Activated naive CD4-positive, alpha-beta T cell treated with Interleukin-2 at 50 U/mL for 16 hours (primary cell): Measurements from ENCODE around the gene GGTLC3.
"Not testable (repeated sequence)": the region's sequence is repeated elsewhere in the genome, so short reads cannot be mapped to it uniquely, and the experiment has no call there.

ENCODE experiments used
- DNase-seq: peaks from one replicate; pipeline ENCODE4 v3.0.0-alpha.2; 2020

Gene GGTLC3

DNA sequence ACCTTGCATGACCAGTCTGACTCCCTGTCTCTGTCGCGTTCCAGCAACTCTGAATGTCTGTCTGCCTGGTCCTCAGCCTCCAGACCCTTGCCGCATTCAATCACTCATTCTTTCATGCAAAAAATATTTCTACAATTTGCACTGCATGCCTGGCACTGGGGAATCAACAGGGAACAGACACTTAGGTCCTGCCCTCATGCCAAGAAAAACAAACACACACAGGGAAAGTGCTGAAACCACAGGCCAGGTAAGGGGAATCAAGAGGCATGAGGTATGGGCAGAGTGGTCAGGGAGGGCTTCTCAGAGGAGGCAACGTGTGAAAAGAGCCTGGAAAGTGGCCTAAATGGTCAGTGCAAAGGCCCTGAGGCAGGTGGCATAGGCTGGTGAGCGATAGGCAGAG is at the start of gene GGTLC3:
TSS of gene GGTLC3 (minus strand) at position 101 of the 400 bp plus-strand sequence. CDS start 264 bp downstream, outside the sequence.
- DNase-seq: not testable (repeated sequence)

GRCh38 chr22:18560099-18560974 is 42.4 kb upstream of the GGTLC3 start:
- DNase-seq: not testable (repeated sequence)

DNA sequence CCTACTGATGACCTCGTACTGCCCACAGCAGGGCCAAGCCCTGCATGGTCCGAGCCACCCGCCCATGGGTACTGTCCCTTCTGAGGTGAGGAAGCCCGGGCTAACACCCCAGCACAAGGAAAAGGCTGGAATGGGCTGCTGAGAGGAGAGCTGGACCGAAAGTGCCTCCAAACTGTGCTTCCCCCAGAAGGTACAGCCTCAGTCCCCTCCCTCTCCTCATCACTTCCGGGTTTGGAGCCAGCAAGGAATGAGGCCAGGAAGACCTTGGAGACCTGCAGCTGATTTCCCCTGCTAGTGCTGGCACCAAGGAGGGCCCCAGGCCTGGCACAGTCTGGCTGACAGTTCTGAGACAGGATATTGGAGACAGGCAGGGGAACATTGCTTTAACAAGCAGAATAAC is 41.0 kb upstream of the GGTLC3 start:
- not testable (repeated sequence) for DNase-seq

DNA sequence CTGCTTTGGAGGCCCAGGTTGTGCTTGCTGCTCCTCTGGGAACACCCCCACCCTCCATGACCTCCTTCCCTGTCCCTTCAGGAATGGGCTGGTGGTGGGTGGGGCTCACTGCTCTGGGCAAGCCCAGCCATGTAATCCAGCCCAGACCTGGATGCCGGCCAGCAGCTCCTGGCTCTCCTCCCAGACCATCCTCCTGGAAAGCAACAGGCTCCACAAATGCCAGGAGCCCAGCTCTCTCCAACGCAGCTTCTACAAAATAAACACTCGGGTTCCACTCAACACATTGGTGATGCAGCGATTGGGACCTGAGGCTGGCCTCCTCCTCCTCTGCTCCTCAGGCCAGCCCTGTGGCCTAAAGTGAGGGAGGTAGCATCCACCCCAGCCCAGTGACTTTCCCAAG is 40.6 kb upstream of the GGTLC3 start:
- DNase-seq: not testable (repeated sequence)

GRCh38 chr22:18554280-18555256 is 36.6 kb upstream of the GGTLC3 start:
- not testable (repeated sequence) for DNase-seq

DNA sequence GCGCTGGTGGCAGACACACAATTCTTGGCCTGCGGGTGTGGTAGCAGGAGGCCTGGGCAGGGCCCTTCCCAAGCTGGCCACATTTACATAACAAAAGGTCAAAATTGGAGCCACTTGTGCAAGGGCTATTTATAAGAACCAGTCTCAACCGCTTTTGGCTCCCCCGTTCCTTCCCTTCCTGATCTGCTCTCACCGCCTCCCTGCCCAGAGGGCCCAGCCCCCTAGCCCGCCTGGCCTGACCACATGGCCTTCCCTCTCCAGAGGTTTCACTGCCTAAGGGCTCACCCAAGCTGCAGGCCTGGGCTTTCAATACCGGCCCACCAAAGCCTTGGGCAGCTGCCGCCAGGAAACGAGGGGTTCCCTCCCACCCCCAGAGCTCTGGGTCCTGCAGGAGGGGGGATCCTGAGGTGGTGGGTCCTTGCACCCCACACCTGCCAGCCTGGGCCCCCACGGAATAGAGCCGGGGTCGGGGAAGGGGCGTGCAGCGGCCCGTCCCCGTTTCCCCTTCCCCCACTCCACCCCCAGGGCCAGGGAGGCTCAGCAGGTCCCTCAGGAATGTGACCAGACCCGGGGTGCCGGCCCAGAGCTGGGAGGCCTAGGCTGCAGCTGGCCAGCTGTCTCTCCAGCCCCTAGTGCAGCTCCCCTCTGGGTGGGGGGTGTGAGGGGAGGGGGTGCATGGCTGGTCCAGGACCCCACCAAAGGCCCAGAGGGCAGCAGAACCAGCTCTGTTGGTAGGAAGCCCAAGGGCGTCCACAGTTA is 35.1 kb upstream of the GGTLC3 start:
- DNase-seq: not testable (repeated sequence)

DNA sequence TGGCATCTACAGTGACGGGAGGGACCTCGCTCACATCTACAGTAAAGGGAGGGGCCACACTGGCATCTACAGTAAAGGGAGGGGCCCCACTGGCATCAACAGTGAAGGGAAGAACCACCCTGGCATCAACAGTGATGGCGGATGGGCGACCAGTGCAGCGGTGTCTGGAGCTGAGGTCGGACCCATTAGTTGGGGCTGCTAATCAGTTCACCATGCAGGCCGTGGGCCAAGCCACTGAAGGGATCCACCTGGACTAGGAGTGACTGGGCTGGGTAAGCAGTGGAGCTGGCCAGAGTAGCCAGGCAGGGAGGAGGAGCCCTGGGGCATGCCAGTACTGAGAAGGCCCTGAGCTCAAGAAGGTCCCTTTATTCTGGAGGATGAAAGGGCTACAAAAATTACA is 33.1 kb upstream of the GGTLC3 start:
- not testable (repeated sequence) for DNase-seq

DNA sequence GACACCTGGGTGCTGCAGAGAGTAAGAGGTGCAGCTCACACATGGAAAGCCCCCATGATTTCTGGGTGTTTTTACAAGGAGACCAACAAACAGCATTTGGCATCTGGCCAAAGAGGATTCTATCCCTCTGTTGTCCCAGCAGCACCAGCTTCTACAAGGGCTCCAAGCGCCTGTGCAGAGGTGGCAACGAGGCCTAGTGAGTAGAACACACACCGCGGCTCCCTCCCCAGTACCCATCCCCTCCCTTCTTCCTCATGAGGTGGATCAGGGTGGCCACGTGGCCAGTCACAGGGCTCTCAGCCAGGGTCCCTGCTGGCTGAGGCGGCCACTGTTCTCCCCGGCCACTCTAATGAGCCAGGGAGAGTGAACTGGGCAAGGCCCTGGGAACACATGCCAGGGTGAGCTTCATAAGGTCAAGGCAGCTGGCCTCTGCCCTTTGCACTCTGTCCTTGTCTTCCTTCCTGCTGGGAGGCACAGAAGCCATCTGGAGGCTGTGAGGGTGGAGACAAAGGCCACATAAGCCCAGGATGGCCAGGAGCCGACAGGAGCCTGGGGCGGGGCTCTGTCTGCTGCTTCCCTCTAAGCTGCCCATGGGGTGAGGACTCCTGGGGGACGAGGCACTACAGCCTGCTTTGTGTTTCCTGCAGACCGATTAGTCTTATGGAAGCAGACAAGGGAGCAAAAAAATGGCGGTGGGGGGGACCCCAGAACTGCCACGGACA is 31.7 kb upstream of the GGTLC3 start:
- not testable (repeated sequence) for DNase-seq

GRCh38 chr22:18544615-18545014 is 26.7 kb upstream of the GGTLC3 start:
- not testable (repeated sequence) for DNase-seq

DNA sequence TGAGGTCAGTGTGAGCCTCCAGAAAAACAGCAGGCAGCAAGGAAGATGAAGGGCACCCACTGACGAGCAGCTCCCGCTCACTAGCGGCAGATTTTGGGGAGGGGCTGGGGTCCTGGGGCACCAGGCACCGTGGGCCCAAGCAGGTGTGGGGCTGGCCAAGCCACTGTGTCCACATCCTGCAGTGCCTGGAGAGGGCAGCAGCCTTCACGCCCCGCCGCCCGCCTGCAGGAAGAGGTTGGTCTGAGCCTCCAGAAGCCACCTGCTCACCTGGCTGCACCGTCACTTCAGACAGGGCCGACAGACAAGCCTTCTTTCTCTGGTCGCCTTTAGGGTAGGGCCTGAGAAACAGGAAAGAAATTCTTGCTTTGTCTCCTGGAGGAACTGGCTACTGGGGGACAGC is 25.4 kb upstream of the GGTLC3 start:
- not testable (repeated sequence) for DNase-seq

- DNase-seq: not testable (repeated sequence)
These were observed 22.0 kb upstream of the GGTLC3 start for GRCh38 chr22:18539994-18540393.

GRCh38 chr22:18534315-18534714 is 16.4 kb upstream of the GGTLC3 start:
- not testable (repeated sequence) for DNase-seq

DNA sequence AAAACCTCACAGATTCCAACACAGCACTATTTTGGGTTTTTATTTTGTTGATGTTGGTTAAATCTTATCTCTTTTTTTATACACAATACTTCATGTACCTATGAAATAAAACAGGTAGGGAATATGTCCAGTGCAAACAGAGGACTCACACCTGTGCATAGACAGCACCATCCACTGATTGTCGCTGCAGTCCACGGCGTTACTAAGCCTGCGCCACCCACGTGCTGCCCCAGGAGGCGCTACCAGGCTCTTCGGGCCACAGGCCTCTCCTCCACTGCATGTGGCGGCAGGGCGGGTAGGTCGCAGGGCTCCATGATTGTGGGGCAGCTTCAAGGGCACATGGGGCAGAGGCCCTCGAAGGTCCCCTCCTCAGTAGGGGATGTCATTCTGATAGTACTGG is 15.7 kb upstream of the GGTLC3 start:
- not testable (repeated sequence) for DNase-seq

DNA sequence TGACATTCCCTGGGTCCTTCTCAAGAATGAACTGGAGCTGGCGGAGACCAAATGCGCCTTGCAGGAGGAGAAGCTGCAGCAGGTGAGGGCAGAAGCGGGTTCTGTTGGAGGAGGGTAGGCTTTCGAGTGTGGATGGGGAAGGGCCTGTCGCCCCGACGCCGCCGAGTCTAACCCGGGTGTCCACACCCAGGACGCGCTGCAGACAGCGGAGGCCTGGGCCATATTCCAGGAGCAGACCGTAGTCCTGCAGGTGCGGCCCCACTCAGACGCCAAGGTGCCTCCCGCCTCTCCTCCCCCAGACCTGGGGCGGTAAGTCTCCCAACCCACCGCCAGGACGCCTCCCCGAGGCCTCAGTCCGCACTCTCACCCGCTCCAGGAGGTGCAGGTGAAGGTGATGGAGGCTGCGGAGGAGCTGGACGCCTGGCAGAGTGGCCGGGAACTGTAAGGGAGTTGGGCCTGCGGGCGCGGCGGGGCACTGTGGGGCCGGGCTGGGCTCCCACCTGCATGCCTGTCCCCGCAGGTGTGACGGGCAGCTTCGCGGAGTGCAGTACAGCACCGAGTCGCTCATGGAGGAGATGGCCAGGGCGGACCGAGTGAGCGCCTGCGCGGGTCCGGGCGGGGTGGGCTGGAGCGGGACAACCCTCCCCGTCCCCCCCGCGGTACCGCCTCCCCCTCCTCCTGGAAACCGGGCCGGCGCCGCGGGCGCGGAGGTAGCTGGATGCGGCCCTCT is 11.6 kb upstream of the GGTLC3 start:
- DNase-seq: not testable (repeated sequence)

DNA sequence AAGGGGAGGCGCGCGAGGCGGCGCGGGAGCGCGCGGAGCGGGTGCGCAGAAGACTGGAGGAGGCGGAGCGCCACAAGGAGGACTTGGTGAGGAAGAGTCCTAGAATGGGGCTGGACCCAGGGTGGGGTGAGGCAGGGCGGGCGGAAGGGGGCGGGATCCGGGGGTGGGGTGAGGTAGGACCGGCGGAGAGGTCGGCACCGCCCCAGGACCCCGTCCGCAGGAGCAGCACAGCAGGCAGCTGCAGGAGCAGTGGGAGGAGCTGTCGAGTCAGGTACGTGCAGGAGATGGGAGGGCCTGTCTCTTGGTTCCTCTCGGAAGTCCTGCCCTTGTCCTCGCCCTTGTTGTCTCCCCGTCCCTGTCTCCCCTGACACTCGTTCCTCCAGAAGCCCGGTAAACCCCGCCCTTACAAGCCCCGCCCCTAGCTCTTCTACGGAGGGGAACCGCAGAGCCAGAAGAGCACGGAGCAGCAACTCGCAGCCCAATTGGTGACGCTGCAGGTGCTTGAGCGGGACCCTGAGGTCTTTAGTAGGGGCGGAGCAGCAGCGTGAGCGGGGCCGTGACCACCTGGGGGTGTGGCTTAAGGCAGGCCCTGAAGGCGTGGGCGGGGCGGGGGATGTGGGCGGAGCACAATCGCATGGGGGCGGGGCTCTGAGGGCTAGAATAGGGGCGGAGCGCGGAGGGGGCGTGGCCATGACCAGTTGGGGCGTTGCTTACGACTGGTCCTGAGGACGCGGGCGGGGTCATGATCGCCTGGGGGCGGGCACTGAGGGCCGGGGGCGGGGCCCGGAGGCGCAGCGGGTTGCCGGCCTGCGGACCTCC is 10.8 kb upstream of the GGTLC3 start:
- DNase-seq: peak; percentile 90

GRCh38 chr22:18527752-18528596 is 10.0 kb upstream of the GGTLC3 start, which contains the start of gene TMEM191B:
Gene TMEM191B (plus strand): TSS chr22:18527802. CDS start chr22:18527981, 179 bp downstream.
- not testable (repeated sequence) for DNase-seq

GRCh38 chr22:18523328-18523727 is 5.4 kb upstream of the GGTLC3 start:
- not testable (repeated sequence) for DNase-seq

DNA sequence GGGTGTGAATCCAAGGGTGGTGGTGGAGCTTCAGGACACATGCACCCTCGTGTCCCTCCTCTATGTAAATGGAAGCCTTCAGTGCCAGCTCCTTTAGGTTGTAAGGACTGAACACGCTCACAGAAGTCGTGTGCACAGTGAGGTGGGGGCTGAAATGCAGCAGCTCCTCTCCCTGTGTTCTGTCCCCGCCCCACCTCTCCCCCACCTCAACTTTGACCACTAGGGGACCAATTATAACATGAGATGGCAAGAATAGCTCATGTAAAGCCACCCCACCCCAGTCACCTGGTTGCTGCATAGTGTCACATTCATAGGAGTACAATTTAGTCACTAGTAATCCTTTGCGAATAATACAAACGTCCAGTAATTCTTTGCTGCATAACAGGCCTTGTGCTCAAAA is 4.8 kb upstream of the GGTLC3 start:
- DNase-seq: not testable (repeated sequence)

DNA sequence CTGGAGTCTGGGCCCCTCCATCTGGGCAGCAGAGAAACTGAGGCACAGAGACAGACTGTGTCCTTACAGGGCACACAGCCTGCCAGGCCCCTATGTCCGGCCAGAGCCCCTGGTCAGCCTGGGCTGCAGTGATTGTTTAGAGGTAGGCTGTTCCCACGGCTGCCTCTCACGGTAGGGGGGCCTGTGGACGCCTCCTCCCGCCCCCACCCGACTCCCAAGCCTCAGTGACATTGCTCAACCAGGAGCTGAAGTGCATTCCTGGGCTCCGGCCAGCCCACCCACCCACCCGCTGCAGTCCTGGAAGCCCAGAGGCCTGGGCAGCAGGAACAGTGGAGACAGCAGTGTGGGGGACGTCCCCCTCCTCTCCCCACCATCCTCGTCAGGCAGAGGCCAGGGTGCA is 4.5 kb downstream of the GGTLC3 start:
- not testable (repeated sequence) for DNase-seq
